Jurkat, Clone E6-1 (cell line): ENCODE measurements around the gene RNF112. TPM values are rescaled to one million over a fixed set of nuclear protein-coding genes. Genes with fewer than 3 reads are reported as not detected.

Experiments used
- DNase-seq: peaks from one replicate; pipeline ENCODE4 v3.0.0-alpha.2; 2011; ENCODE audit warnings: low read depth, low spot score
- H3K4me3 ChIP-seq: 2 replicates; pipeline ENCODE4 v1.5.1; 2011; ENCODE audit warnings: mild to moderate bottlenecking, low read length, control low read depth, moderate library complexity
- polyA plus RNA-seq: library from polyadenylated mRNA; unstranded; fragments of >200 nt; gene quantifications from one replicate; pipeline ENCODE4 v1.2.1, GENCODE V29; 2012; ENCODE audit warnings: missing spikeins; ENCODE audit not compliant: insufficient read length, insufficient read depth

The RNF112 gene
- not detected for polyA plus RNA-seq

- H3K4me3 ChIP-seq, result no peak within 1 kb of the TSS
- DNase-seq, result no peak
Measured at GRCh38 chr17:19410875-19411620, at the start of gene RNF112. RNF112 (plus strand) TSS chr17:19411232; CDS start chr17:19411409, 177 bp downstream.

GRCh38 chr17:19361326-19361725 lies 49.7 kb upstream of the RNF112 start:
- no peak for DNase-seq
- H3K4me3 ChIP-seq, result no peak overlapping the region

- peak overlapping the region; percentile 63 for H3K4me3 ChIP-seq
Measured at GRCh38 chr17:19361944-19362276, 49.1 kb upstream of the RNF112 start.

GRCh38 chr17:19362277-19363113 lies 48.5 kb upstream of the RNF112 start, which contains the start of gene B9D1:
B9D1 (minus strand) TSS chr17:19362723; CDS start chr17:19362569, 154 bp downstream.
- H3K4me3 ChIP-seq, result peak within 1 kb of the TSS; percentile 63
- DNase-seq, result peak; percentile 84

More at GRCh38 chr17:19361944-19362276, 49.1 kb upstream of the RNF112 start:
- DNase-seq, result no peak

- no peak for DNase-seq
- peak overlapping the region; percentile 63 for H3K4me3 ChIP-seq
Measured at GRCh38 chr17:19363114-19363438, 48.0 kb upstream of the RNF112 start.

GRCh38 chr17:19363460-19364035 lies 47.5 kb upstream of the RNF112 start:
- no peak overlapping the region for H3K4me3 ChIP-seq
- DNase-seq, result no peak

GRCh38 chr17:19364699-19365498 lies 46.1 kb upstream of the RNF112 start:
- H3K4me3 ChIP-seq, result no peak overlapping the region
- no peak for DNase-seq

GRCh38 chr17:19365499-19365817 lies 45.6 kb upstream of the RNF112 start:
- H3K4me3 ChIP-seq, result no peak overlapping the region
- DNase-seq, result no peak

- DNase-seq, result no peak
- H3K4me3 ChIP-seq, result no peak overlapping the region
Measured at GRCh38 chr17:19365833-19366636, 45.0 kb upstream of the RNF112 start.

GRCh38 chr17:19366637-19366972 lies 44.4 kb upstream of the RNF112 start:
- DNase-seq, result no peak
- no peak overlapping the region for H3K4me3 ChIP-seq

GRCh38 chr17:19368229-19368628 lies 42.8 kb upstream of the RNF112 start:
- no peak for DNase-seq

GRCh38 chr17:19369107-19369778 lies 41.8 kb upstream of the RNF112 start:
- no peak for DNase-seq
- no peak overlapping the region for H3K4me3 ChIP-seq

More at GRCh38 chr17:19368229-19368628, 42.8 kb upstream of the RNF112 start:
- H3K4me3 ChIP-seq, result no peak overlapping the region

GRCh38 chr17:19369846-19370492 lies 41.1 kb upstream of the RNF112 start:
- DNase-seq, result no peak
- no peak overlapping the region for H3K4me3 ChIP-seq

GRCh38 chr17:19370493-19370960 lies 40.5 kb upstream of the RNF112 start:
- DNase-seq, result no peak

GRCh38 chr17:19371259-19372010 lies 39.6 kb upstream of the RNF112 start:
- DNase-seq, result no peak
- no peak overlapping the region for H3K4me3 ChIP-seq

More at GRCh38 chr17:19370493-19370960, 40.5 kb upstream of the RNF112 start:
- H3K4me3 ChIP-seq, result no peak overlapping the region

- no peak overlapping the region for H3K4me3 ChIP-seq
- DNase-seq, result no peak
Measured at GRCh38 chr17:19372011-19372370, 39.0 kb upstream of the RNF112 start.

GRCh38 chr17:19372439-19372838 lies 38.6 kb upstream of the RNF112 start:
- no peak overlapping the region for H3K4me3 ChIP-seq

More at GRCh38 chr17:19372439-19372838, 38.6 kb upstream of the RNF112 start:
- no peak for DNase-seq
